HEK293 (cell line): ENCODE measurements around the gene NFIB.

Experiments
- CTCF ChIA-PET: fragments of 350-600 bp; formaldehyde crosslinking; extraction: SDS; loops from one replicate; lab custom pipeline; 2021; ENCODE audit warnings: antibody characterized with exemption; lab: Yijun Ruan, JAX
- POLR2A ChIA-PET: fragments of 300-600 bp; formaldehyde crosslinking; extraction: SDS; loops from one replicate; lab custom pipeline; 2020; ENCODE audit warnings: antibody characterized with exemption, inconsistent platforms; lab: Yijun Ruan, JAX
- H3K27ac ChIP-seq: fragments of 200-500 bp; sonication (Bioruptor generic); 2 replicates; pipeline ENCODE4 v1.5.1; 2014; ENCODE audit warnings: low read depth, low read length, control low read depth, inconsistent platforms; ENCODE audit errors: extremely low read depth
- H3K36me3 ChIP-seq, 2 experiments: fragments of 200-500 bp in 1 of 2; sonication (Bioruptor generic) in 1 of 2; 1 replicate in 1 of 2; 2 replicates in 1 of 2; pipeline ENCODE4 v1.5.1; 2014 to 2017; ENCODE audit warnings: inconsistent platforms in 2 of 2, low read length in 2 of 2; ENCODE audit not compliant: control insufficient read depth in 2 of 2, insufficient read depth in 1 of 2
- H3K4me1 ChIP-seq: fragments of 200-500 bp; sonication (Bioruptor generic); 2 replicates; pipeline ENCODE4 v1.5.1; 2014; ENCODE audit warnings: mild to moderate bottlenecking, low read length, inconsistent platforms; ENCODE audit not compliant: control insufficient read depth, insufficient read depth
- H3K4me3 ChIP-seq: 2 replicates; pipeline ENCODE4 v1.5.1; 2011; ENCODE audit warnings: low read depth, mild to moderate bottlenecking, control low read depth, low read length, moderate library complexity
- H3K9me3 ChIP-seq: fragments of 200-500 bp; sonication (Bioruptor generic); 2 replicates; pipeline ENCODE4 v1.5.1; 2014; ENCODE audit warnings: low read depth, low read length, inconsistent platforms; ENCODE audit not compliant: control insufficient read depth, insufficient read depth
- HOXD13 ChIP-seq: sonication (generic); formaldehyde crosslinking; IDR thresholded peaks from 2 replicates; pipeline ENCODE4 v1.8.0; 2022; ENCODE audit warnings: missing genetic modification reagents, borderline replicate concordance
- KLF1 ChIP-seq: fragments of 450-650 bp; formaldehyde crosslinking; IDR thresholded peaks from 2 replicates; pipeline ENCODE4 v1.5.1; 2016; ENCODE audit warnings: missing biosample characterization, missing genetic modification characterization
- KLF9 ChIP-seq: fragments of 450-650 bp; formaldehyde crosslinking; IDR thresholded peaks from 2 replicates; pipeline ENCODE4 v1.5.1; 2016; ENCODE audit warnings: missing biosample characterization, missing genetic modification characterization, low read depth
- MYNN ChIP-seq: fragments of 450-650 bp; formaldehyde crosslinking; IDR thresholded peaks from 2 replicates; pipeline ENCODE4 v1.5.1; 2016; ENCODE audit warnings: missing biosample characterization, missing genetic modification characterization, borderline replicate concordance
- SCRT2 ChIP-seq: fragments of 450-650 bp; formaldehyde crosslinking; IDR thresholded peaks from 2 replicates; pipeline ENCODE4 v1.5.1; 2016; ENCODE audit warnings: missing biosample characterization, missing genetic modification characterization
- WT1 ChIP-seq: fragments of 450-650 bp; formaldehyde crosslinking; IDR thresholded peaks from 2 replicates; pipeline ENCODE4 v1.5.1; 2016; ENCODE audit warnings: missing biosample characterization, missing genetic modification characterization
- YY2 ChIP-seq: fragments of 450-650 bp; formaldehyde crosslinking; IDR thresholded peaks from 2 replicates; pipeline ENCODE4 v1.5.1; 2016; ENCODE audit warnings: missing biosample characterization, missing genetic modification characterization
- ZBTB7A ChIP-seq: fragments of 450-650 bp; formaldehyde crosslinking; IDR thresholded peaks from 2 replicates; pipeline ENCODE4 v1.5.1; 2016; ENCODE audit warnings: low read depth, missing biosample characterization, missing genetic modification characterization
- ZNF10 ChIP-seq: fragments of 450-650 bp; formaldehyde crosslinking; IDR thresholded peaks from 2 replicates; pipeline ENCODE4 v1.5.1; 2017; ENCODE audit warnings: missing biosample characterization, missing genetic modification characterization
- ZNF292 ChIP-seq: fragments of 450-650 bp; formaldehyde crosslinking; IDR thresholded peaks from 2 replicates; pipeline ENCODE4 v1.5.1; 2016; ENCODE audit warnings: low read depth, missing biosample characterization, missing genetic modification characterization, borderline replicate concordance
- ZNF416 ChIP-seq: fragments of 450-650 bp; formaldehyde crosslinking; IDR thresholded peaks from 2 replicates; pipeline ENCODE4 v1.5.1; 2016; ENCODE audit warnings: missing biosample characterization, missing genetic modification characterization
- ZNF433 ChIP-seq: fragments of 450-650 bp; formaldehyde crosslinking; IDR thresholded peaks from 2 replicates; pipeline ENCODE4 v1.5.1; 2016; ENCODE audit warnings: missing biosample characterization, missing genetic modification characterization, low read depth
- ZNF596 ChIP-seq: fragments of 450-650 bp; IDR thresholded peaks from 2 replicates; pipeline ENCODE4 v1.5.0; 2018; ENCODE audit warnings: missing biosample characterization, mild to moderate bottlenecking, missing genetic modification characterization, moderate library complexity
- ZNF623 ChIP-seq: fragments of 450-650 bp; formaldehyde crosslinking; IDR thresholded peaks from 2 replicates; pipeline ENCODE4 v1.5.1; 2016; ENCODE audit warnings: missing biosample characterization, missing genetic modification characterization
- ZNF626 ChIP-seq: fragments of 450-650 bp; sonication (Bioruptor Pico); formaldehyde crosslinking; IDR thresholded peaks from 2 replicates; pipeline ENCODE4 v1.5.1; 2018; ENCODE audit warnings: missing biosample characterization, missing genetic modification characterization, inconsistent platforms
- ZNF670 ChIP-seq: fragments of 450-650 bp; formaldehyde crosslinking; IDR thresholded peaks from 2 replicates; pipeline ENCODE4 v1.5.1; 2016; ENCODE audit warnings: missing biosample characterization, missing genetic modification characterization, low read depth
- ZSCAN30 ChIP-seq: fragments of 450-650 bp; IDR thresholded peaks from 2 replicates; pipeline ENCODE4 v1.5.1; 2018; ENCODE audit warnings: missing biosample characterization, mild to moderate bottlenecking, missing genetic modification characterization, moderate library complexity
- TF ChIP-seq, protein P1 (sequence below): fragments of 450-650 bp; formaldehyde crosslinking; IDR thresholded peaks from 2 replicates; pipeline ENCODE4 v1.5.1; 2016; ENCODE audit warnings: missing biosample characterization, missing genetic modification characterization
- TF ChIP-seq, protein P2 (sequence below): fragments of 450-650 bp; IDR thresholded peaks from 2 replicates; pipeline ENCODE4 v1.5.1; 2018; ENCODE audit warnings: missing biosample characterization, mild to moderate bottlenecking, missing genetic modification characterization
- TF ChIP-seq, protein P3 (sequence below): fragments of 450-650 bp; formaldehyde crosslinking; IDR thresholded peaks from 2 replicates; pipeline ENCODE4 v1.5.1; 2016; ENCODE audit warnings: missing biosample characterization, missing genetic modification characterization
- TF ChIP-seq, protein P4 (sequence below): fragments of 450-650 bp; formaldehyde crosslinking; optimal IDR thresholded peaks from 2 replicates; pipeline ENCODE3; 2016; ENCODE audit warnings: missing biosample characterization, mild to moderate bottlenecking, missing genetic modification characterization
- TF ChIP-seq, protein P5 (sequence below): fragments of 450-650 bp; formaldehyde crosslinking; IDR thresholded peaks from 2 replicates; pipeline ENCODE4 v1.5.1; 2017; ENCODE audit warnings: missing biosample characterization, missing genetic modification characterization
- TF ChIP-seq, protein P6 (sequence below): fragments of 450-650 bp; formaldehyde crosslinking; IDR thresholded peaks from 2 replicates; pipeline ENCODE4 v1.5.1; 2016; ENCODE audit warnings: missing biosample characterization, missing genetic modification characterization

NFIB gene

DNA sequence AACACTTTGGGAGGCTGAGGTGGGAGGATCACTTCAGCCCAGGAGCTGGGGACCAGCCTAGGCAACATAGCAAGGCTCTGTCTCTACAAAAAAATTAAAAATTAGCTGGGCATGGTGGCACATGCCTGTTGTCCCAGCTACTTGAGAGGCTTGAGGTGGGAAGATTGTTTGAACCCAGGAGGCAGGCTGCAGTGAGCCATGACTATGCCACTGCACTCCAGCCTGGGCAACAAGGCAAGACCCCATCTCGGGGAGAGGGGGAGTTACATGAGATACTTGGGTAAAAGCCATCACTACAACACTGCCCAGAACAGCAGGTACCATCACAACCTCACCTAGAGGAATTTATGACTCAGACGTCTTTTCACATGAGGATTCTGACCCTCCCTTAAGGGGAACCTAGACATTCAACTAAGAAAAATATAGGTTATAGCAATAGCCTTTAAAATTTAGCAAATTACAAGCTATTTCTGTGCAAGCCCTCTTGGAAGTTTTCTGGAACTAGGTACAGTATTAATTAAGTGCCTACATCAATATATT lies 143.5 kb downstream of the NFIB start:
- Histone ChIP-seq H3K36me3 (no peaks in the 10 kb centered on the region), H3K9me3 (no peaks in the 10 kb centered on the region), H3K4me3 (no peak overlapping the region), H3K27ac (no peak overlapping the region), H3K4me1 (peaks cover 6% of the 10 kb centered on the region; the same call in 1 of the 2 replicates)
- TF ChIP-seq, protein P1, sequence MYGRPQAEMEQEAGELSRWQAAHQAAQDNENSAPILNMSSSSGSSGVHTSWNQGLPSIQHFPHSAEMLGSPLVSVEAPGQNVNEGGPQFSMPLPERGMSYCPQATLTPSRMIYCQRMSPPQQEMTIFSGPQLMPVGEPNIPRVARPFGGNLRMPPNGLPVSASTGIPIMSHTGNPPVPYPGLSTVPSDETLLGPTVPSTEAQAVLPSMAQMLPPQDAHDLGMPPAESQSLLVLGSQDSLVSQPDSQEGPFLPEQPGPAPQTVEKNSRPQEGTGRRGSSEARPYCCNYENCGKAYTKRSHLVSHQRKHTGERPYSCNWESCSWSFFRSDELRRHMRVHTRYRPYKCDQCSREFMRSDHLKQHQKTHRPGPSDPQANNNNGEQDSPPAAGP (tag by site-specific recombination) = no peak
- TF ChIP-seq ZSCAN30 (tag by site-specific recombination) = no peak
- TF ChIP-seq, protein P2, sequence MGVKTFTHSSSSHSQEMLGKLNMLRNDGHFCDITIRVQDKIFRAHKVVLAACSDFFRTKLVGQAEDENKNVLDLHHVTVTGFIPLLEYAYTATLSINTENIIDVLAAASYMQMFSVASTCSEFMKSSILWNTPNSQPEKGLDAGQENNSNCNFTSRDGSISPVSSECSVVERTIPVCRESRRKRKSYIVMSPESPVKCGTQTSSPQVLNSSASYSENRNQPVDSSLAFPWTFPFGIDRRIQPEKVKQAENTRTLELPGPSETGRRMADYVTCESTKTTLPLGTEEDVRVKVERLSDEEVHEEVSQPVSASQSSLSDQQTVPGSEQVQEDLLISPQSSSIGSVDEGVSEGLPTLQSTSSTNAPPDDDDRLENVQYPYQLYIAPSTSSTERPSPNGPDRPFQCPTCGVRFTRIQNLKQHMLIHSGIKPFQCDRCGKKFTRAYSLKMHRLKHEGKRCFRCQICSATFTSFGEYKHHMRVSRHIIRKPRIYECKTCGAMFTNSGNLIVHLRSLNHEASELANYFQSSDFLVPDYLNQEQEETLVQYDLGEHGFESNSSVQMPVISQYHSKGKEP (tag by site-specific recombination) = no peak
- TF ChIP-seq ZNF670 (tag by site-specific recombination) = no peak
- ChIA-PET POLR2A (no interaction called here), CTCF (no interaction called here)

DNA sequence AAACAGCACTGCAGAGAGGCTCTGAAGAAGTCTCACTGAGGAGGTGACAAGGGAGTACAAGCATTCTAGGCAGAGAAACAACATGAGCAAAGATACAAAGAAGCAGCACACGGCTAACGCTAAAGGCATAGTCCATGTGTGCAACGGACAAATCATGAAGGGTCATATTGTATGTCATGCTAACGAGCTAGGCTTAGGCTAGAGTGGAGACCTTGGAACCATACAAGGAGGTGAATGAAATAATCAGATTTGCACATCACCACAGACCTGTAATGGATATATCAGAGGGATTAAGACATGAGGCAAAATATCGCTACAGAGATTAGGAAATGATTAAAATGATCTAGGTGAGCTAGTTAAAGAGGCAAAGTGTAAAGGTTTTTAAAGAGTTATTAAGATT lies 145.6 kb downstream of the NFIB start:
- CTCF ChIA-PET = no interaction called here
- TF ChIP-seq ZNF596 (tag by site-specific recombination) (no peak), ZNF292 (tag by site-specific recombination) (no peak), ZBTB7A (tag by site-specific recombination) (no peak), ZNF623 (no peak), SCRT2 (tag by site-specific recombination) (no peak), ZNF670 (tag by site-specific recombination) (no peak), KLF1 (no peak), ZNF626 (tag by site-specific recombination) (no peak), MYNN (tag by site-specific recombination) (no peak), YY2 (tag by site-specific recombination) (no peak), WT1 (tag by site-specific recombination) (no peak), ZNF10 (no peak)
- TF ChIP-seq, protein P3, sequence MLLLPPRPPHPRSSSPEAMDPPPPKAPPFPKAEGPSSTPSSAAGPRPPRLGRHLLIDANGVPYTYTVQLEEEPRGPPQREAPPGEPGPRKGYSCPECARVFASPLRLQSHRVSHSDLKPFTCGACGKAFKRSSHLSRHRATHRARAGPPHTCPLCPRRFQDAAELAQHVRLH (tag by site-specific recombination) = no peak
- TF ChIP-seq, protein P4, sequence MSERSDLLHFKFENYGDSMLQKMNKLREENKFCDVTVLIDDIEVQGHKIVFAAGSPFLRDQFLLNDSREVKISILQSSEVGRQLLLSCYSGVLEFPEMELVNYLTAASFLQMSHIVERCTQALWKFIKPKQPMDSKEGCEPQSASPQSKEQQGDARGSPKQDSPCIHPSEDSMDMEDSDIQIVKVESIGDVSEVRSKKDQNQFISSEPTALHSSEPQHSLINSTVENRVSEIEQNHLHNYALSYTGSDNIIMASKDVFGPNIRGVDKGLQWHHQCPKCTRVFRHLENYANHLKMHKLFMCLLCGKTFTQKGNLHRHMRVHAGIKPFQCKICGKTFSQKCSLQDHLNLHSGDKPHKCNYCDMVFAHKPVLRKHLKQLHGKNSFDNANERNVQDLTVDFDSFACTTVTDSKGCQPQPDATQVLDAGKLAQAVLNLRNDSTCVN = no peak

DNA sequence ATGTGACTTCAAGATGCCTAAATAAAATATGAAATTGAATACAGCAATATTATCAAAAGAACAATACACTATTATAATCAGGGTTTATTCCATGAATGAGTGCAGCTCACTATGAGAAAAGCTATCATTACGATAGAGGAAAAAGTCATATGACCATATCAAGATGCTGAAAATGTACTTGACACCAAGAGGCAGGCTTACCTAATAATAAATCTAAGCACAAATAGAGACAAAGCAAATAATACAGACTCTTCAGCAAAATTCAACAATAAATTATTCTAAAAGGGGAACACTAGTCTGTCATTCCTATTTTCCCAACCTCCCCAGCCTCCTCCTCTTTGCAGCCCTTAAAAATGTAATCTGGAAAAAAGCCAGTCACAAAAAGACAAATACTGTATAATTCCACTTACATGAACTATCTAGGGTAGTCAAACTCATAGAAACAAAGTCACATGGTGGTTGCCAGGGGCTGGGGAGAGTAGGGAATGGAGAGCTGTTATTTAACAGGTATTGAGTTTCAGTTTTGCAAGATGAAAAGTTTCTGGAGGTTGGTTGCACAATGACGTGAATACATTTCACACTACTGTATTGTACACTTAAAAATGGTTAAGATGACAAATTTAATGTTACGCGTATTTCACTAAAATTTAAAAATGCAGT lies 148.4 kb downstream of the NFIB start:
- Histone ChIP-seq H3K36me3 (no peaks in the 10 kb centered on the region), H3K27ac (no peak overlapping the region), H3K4me1 (peaks cover 4% of the 10 kb centered on the region; the same call in 1 of the 2 replicates), H3K4me3 (no peak overlapping the region), H3K9me3 (no peaks in the 10 kb centered on the region)
- ChIA-PET POLR2A (no interaction called here), CTCF (interaction anchor here (0.6 to 1.0 kb wide), 2 partner anchors 26 to 188 kb away, joined by 3 read pairs; no protein-coding TSS in a partner anchor)
- TF ChIP-seq ZNF433 (tag by site-specific recombination) (no peak), HOXD13 (CRISPR knock-in tag) (no peak), KLF9 (tag by site-specific recombination) (no peak), ZNF416 (tag by site-specific recombination) (no peak)
- TF ChIP-seq, protein P5, sequence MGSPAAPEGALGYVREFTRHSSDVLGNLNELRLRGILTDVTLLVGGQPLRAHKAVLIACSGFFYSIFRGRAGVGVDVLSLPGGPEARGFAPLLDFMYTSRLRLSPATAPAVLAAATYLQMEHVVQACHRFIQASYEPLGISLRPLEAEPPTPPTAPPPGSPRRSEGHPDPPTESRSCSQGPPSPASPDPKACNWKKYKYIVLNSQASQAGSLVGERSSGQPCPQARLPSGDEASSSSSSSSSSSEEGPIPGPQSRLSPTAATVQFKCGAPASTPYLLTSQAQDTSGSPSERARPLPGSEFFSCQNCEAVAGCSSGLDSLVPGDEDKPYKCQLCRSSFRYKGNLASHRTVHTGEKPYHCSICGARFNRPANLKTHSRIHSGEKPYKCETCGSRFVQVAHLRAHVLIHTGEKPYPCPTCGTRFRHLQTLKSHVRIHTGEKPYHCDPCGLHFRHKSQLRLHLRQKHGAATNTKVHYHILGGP (tag by site-specific recombination) = no peak
- TF ChIP-seq, protein P6, sequence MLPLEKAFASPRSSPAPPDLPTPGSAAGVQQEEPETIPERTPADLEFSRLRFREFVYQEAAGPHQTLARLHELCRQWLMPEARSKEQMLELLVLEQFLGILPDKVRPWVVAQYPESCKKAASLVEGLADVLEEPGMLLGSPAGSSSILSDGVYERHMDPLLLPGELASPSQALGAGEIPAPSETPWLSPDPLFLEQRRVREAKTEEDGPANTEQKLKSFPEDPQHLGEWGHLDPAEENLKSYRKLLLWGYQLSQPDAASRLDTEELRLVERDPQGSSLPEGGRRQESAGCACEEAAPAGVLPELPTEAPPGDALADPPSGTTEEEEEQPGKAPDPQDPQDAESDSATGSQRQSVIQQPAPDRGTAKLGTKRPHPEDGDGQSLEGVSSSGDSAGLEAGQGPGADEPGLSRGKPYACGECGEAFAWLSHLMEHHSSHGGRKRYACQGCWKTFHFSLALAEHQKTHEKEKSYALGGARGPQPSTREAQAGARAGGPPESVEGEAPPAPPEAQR = no peak

More for the DNA sequence above, 145.6 kb downstream of the NFIB start:
- POLR2A ChIA-PET = no interaction called here
- H3K9me3 ChIP-seq = no peaks in the 10 kb centered on the region
- H3K27ac ChIP-seq = no peak overlapping the region
- peaks cover 4% of the 10 kb centered on the region; the same call in 1 of the 2 replicates for H3K4me1 ChIP-seq
- H3K4me3 ChIP-seq = no peak overlapping the region
- H3K36me3 ChIP-seq = no peaks in the 10 kb centered on the region
